Panc1 (cell line): ENCODE results near the gene OR10A6. TPM values are rescaled to one million over a fixed set of nuclear protein-coding genes. Genes with fewer than 3 reads are reported as not detected.

Experiments used
- ATAC-seq: fragments of 200-7000 bp; cut with Tn5 transposase; 2 replicates; pipeline ENCODE4 v1.9.1; 2020; ENCODE audit warnings: mild to moderate bottlenecking, moderate library complexity
- BruUV-seq: library from RNA; stranded (reverse); fragments of 400-500 nt; replicated peaks from 2 replicates; lab custom pipeline; 2021; lab: Mats Ljungman, UMichigan
- CTCF ChIA-PET: fragments of 300-600 bp; sonication (Branson Sonifier 250); formaldehyde crosslinking; loops from one replicate; lab custom pipeline; 2022; ENCODE audit warnings: antibody characterized with exemption; lab: Charles Lee
- POLR2A ChIA-PET: fragments of 300-600 bp; sonication (Branson Sonifier 250); formaldehyde crosslinking; loops from one replicate; lab custom pipeline; 2022; ENCODE audit warnings: antibody characterized with exemption; lab: Charles Lee
- DNase-seq: peaks from one replicate; pipeline ENCODE4 v3.0.0-alpha.2; 2010; ENCODE audit warnings: low read depth, low spot score
- H3K27ac ChIP-seq: 2 replicates; pipeline ENCODE4 v1.5.1; 2011; ENCODE audit warnings: mild to moderate bottlenecking, low read length, inconsistent platforms
- H3K27me3 ChIP-seq: fragments of 200-500 bp; sonication (Bioruptor generic); 2 replicates; pipeline ENCODE4 v1.6.0; 2014; ENCODE audit warnings: low read length, inconsistent platforms; ENCODE audit not compliant: control insufficient read depth, insufficient read depth
- H3K36me3 ChIP-seq: fragments of 200-500 bp; sonication (Bioruptor generic); 2 replicates; pipeline ENCODE4 v1.5.1; 2014; ENCODE audit warnings: inconsistent platforms, mild to moderate bottlenecking, low read length, moderate library complexity; ENCODE audit not compliant: control insufficient read depth, insufficient read depth
- H3K4me1 ChIP-seq: 2 replicates; pipeline ENCODE4 v1.5.1; 2011; ENCODE audit warnings: inconsistent platforms, mild to moderate bottlenecking, low read length, moderate library complexity; ENCODE audit not compliant: control insufficient read depth, insufficient read depth
- H3K4me3 ChIP-seq, 2 experiments: 2 replicates each; pipeline ENCODE4 v1.5.1; 2011 to 2012; ENCODE audit warnings: low read depth in 2 of 2, low read length in 2 of 2, mild to moderate bottlenecking in 2 of 2, inconsistent platforms in 1 of 2, moderate library complexity in 1 of 2
- H3K9me3 ChIP-seq: fragments of 200-500 bp; sonication (Bioruptor generic); 2 replicates; pipeline ENCODE4 v1.5.1; 2014; ENCODE audit warnings: low read depth, mild to moderate bottlenecking, inconsistent platforms, low read length, moderate library complexity; ENCODE audit not compliant: control insufficient read depth, insufficient read depth
- POLR2AphosphoS5 ChIP-seq: IDR thresholded peaks from 2 replicates; pipeline ENCODE4 v1.6.1; 2012; ENCODE audit warnings: mild to moderate bottlenecking, low read depth, low read length, moderate library complexity
- SIN3A ChIP-seq: IDR thresholded peaks from 2 replicates; pipeline ENCODE4 v1.6.1; 2012; ENCODE audit warnings: low read depth, mild to moderate bottlenecking, low read length, moderate library complexity, borderline replicate concordance; ENCODE audit not compliant: insufficient read depth
- TCF7L2 ChIP-seq: IDR thresholded peaks from 2 replicates; pipeline ENCODE4 v1.6.1; 2011; ENCODE audit warnings: mild to moderate bottlenecking, low read depth, low read length, inconsistent platforms
- in situ Hi-C: cut with HindIII; loops from 2 replicates; pipeline ENCODE4 v1.10.0; 2016; ENCODE audit warnings: low sequenced_read_pairs, low pct_unique_long_range_greater_than_20kb
- intact Hi-C: fragments of 100-400 bp; cut with micrococcal nuclease; formaldehyde crosslinking; loops from one replicate; pipeline ENCODE4 v1.10.0; 2022; ENCODE audit not compliant: unreplicated experiment
- total RNA-seq: library from RNA; stranded (reverse); gene quantifications from one replicate; pipeline ENCODE4 v1.2.1, GENCODE V29; 2021; ENCODE audit not compliant: unreplicated experiment
- TF ChIP-seq, protein P1 (sequence below), 2 experiments: IDR thresholded peaks; 2 replicates each; pipeline ENCODE4 v1.6.1; 2011 to 2012; ENCODE audit warnings: low read depth in 2 of 2, control low read depth in 1 of 2, low read length in 1 of 2, mild to moderate bottlenecking in 1 of 2, moderate library complexity in 1 of 2; ENCODE audit not compliant: insufficient read depth in 1 of 2
- TF ChIP-seq, protein P2 (sequence below): fragments of 450-650 bp; IDR thresholded peaks from 2 replicates; pipeline ENCODE4 v1.5.1; 2017; ENCODE audit warnings: mild to moderate bottlenecking

Gene OR10A6
- total RNA-seq, 1 experiment from 2014 or later: not detected

DNA sequence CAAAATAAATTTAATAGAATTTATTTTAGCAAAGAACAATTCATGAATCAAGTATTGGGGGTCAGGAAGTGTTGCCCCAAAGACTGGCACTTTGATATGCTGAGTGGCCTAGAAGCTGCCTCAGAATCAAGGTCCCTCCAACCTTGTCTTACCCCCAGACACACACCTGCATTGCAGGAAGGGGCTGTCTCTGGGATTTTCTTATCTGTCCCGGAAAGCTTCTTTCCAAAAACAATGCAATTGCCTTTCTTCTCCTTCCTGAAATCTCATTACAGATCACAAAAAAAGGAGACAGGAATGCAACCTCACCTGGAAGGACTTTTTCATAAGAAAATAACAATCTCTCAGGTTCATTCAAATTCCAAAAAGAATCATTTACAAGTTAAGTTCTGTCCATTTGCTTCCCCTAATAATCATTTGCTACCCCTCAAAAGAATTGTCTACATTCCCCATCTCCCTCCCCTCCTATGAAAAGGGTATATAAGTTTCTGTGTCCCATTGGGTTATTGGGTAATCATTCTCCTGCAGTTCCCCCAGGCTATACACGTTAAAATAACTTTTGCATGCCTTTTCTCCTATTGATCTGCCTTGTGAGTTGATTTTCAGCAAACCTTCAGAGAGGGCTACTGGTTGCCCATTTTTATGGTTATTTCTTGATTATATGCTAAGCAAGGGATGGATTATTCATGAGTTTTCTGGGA, 21.3 kb downstream of the OR10A6 start:
- DNase-seq: no peak
- ChIA-PET POLR2A (interaction anchor here (0.6 kb wide), 1 partner anchor 25 kb away, joined by 4 read pairs; no protein-coding TSS in a partner anchor), CTCF (no interaction called here)
- Histone ChIP-seq H3K27me3 (no peaks in the 10 kb centered on the region), H3K27ac (no peak overlapping the region), H3K4me1 (no peaks in the 10 kb centered on the region), H3K9me3 (no peaks in the 10 kb centered on the region), H3K36me3 (no peaks in the 10 kb centered on the region), H3K4me3 (no peak overlapping the region)
- BruUV-seq: no TSS peak
- ATAC-seq: no peak
- TF ChIP-seq POLR2AphosphoS5 (no peak), TCF7L2 (no peak), SIN3A (no peak)
- TF ChIP-seq, protein P1, sequence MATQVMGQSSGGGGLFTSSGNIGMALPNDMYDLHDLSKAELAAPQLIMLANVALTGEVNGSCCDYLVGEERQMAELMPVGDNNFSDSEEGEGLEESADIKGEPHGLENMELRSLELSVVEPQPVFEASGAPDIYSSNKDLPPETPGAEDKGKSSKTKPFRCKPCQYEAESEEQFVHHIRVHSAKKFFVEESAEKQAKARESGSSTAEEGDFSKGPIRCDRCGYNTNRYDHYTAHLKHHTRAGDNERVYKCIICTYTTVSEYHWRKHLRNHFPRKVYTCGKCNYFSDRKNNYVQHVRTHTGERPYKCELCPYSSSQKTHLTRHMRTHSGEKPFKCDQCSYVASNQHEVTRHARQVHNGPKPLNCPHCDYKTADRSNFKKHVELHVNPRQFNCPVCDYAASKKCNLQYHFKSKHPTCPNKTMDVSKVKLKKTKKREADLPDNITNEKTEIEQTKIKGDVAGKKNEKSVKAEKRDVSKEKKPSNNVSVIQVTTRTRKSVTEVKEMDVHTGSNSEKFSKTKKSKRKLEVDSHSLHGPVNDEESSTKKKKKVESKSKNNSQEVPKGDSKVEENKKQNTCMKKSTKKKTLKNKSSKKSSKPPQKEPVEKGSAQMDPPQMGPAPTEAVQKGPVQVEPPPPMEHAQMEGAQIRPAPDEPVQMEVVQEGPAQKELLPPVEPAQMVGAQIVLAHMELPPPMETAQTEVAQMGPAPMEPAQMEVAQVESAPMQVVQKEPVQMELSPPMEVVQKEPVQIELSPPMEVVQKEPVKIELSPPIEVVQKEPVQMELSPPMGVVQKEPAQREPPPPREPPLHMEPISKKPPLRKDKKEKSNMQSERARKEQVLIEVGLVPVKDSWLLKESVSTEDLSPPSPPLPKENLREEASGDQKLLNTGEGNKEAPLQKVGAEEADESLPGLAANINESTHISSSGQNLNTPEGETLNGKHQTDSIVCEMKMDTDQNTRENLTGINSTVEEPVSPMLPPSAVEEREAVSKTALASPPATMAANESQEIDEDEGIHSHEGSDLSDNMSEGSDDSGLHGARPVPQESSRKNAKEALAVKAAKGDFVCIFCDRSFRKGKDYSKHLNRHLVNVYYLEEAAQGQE (IDR thresholded peaks at IDR 0.05; ENCODE audit: insufficient read depth in 1 of 2, low read depth in 2 of 2, low read length in 1 of 2): no peak
- TF ChIP-seq, protein P2, sequence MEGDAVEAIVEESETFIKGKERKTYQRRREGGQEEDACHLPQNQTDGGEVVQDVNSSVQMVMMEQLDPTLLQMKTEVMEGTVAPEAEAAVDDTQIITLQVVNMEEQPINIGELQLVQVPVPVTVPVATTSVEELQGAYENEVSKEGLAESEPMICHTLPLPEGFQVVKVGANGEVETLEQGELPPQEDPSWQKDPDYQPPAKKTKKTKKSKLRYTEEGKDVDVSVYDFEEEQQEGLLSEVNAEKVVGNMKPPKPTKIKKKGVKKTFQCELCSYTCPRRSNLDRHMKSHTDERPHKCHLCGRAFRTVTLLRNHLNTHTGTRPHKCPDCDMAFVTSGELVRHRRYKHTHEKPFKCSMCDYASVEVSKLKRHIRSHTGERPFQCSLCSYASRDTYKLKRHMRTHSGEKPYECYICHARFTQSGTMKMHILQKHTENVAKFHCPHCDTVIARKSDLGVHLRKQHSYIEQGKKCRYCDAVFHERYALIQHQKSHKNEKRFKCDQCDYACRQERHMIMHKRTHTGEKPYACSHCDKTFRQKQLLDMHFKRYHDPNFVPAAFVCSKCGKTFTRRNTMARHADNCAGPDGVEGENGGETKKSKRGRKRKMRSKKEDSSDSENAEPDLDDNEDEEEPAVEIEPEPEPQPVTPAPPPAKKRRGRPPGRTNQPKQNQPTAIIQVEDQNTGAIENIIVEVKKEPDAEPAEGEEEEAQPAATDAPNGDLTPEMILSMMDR: no peak
- intact Hi-C loops (no loop called here), in situ Hi-C loops (no loop called here)

DNA sequence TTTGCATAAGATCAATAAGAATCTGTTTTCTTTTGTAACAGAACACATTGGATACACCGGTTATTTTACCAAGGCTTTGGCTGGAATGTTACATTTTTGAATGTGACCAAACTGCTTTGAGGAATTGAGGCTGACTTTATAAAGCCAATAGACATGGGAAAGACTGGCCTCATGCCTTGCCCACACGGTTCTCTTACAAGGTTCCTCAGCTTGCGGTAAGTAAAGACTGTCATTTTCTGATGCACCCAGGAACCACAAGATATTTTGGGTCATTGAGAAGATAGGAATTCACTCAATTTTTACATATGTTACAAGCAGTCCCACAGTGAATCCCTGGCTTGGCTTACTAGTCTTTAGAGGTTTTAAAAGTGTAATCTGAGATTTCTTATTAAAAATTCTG, 23.9 kb downstream of the OR10A6 start:
- no peak overlapping the region for H3K4me3 ChIP-seq
- H3K4me1 ChIP-seq: no peaks in the 10 kb centered on the region
- no TSS peak for BruUV-seq
- ChIA-PET POLR2A (no interaction called here), CTCF (no interaction called here)
- no peak for DNase-seq
- intact Hi-C loops (no loop called here), in situ Hi-C loops (no loop called here)
- TF ChIP-seq, protein P1 (IDR thresholded peaks at IDR 0.05; ENCODE audit: insufficient read depth in 1 of 2, low read depth in 2 of 2, low read length in 1 of 2): no peak
- TF ChIP-seq, protein P2: no peak
- TF ChIP-seq POLR2AphosphoS5: no peak
- TF ChIP-seq TCF7L2: no peak
- no peak for TF ChIP-seq SIN3A
- H3K36me3 ChIP-seq: no peaks in the 10 kb centered on the region
- ATAC-seq: no peak
- no peaks in the 10 kb centered on the region for H3K9me3 ChIP-seq
- no peak overlapping the region for H3K27ac ChIP-seq
- H3K27me3 ChIP-seq: no peaks in the 10 kb centered on the region; the same call in 1 of the 2 replicates
